ENCODE results near the gene KCTD10. TPM values are rescaled to one million over a fixed set of nuclear protein-coding genes. Genes with fewer than 3 reads are reported as not detected.
A peak's percentile ranks its signal among the peaks of the same experiment; 100 is the strongest.

Gene KCTD10
- total and polyA plus RNA-seq, 9 of the 15 experiments (the other 6 are each of a cell fraction or from before 2014, with no cell fraction given) = 1.9 to 37.5 (median 15.7) TPM

GRCh38 chr12:109464642-109465351 lies 12.3 kb downstream of the KCTD10 start:
- no peak overlapping the region for H3K9ac ChIP-seq (ENCODE audit: insufficient read depth in 1 of 2, low read depth in 2 of 2, low read length in 2 of 2)
- BruUV-seq (replicated peaks) = no TSS peak
- no peak overlapping the region for H3K27ac ChIP-seq (ENCODE audit: extremely low read depth, low read depth, low read length)
- H3K36me3 ChIP-seq (ENCODE audit: control insufficient read depth, insufficient read depth, low read length) = peaks cover 47% of the 10 kb centered on the region; the same call in 2 of the 3 replicates
- H4K20me1 ChIP-seq (replicated peaks; ENCODE audit: control insufficient read depth, insufficient read depth, low read length) = peaks cover 18% of the 10 kb centered on the region; the same call in 1 of the 2 replicates
- FAIRE-seq (no peak), ATAC-seq (no peak), DNase-seq (ENCODE audit: extremely low read depth in 1 of 4, low spot score in 3 of 4) (no peak)
- H3K4me3 ChIP-seq = no peak overlapping the region
- ChIA-PET CTCF (ENCODE audit: low intra/inter-chr PET ratio) (no interaction called here), POLR2A (interaction anchor here (1.0 to 2.4 kb wide), 3 partner anchors 9 to 14 kb away, joined by 3 to 9 read pairs (median 5); partner anchors contain the start of genes KCTD10 and UBE3B)
- peaks cover 50% of the 10 kb centered on the region for H3K79me2 ChIP-seq (ENCODE audit: control insufficient read depth, insufficient read depth, low read length)
- no peak overlapping the region for H2AFZ ChIP-seq (ENCODE audit: low read depth, low read length)
- TF ChIP-seq ZNF316 (IDR thresholded peaks at IDR 0.05) (peak; percentile 19; the same call in 1 of the 2 replicates), ATF7 (IDR thresholded peaks at IDR 0.05) (no peak)
- peaks cover 40 to 44% of the 10 kb centered on the region in 2 experiments for H3K4me1 ChIP-seq (replicated peaks in 1 of 2; ENCODE audit: control insufficient read depth in 2 of 2, insufficient read depth in 2 of 2, low read length in 2 of 2)
- H3K4me2 ChIP-seq (ENCODE audit: insufficient read depth, low read length) = no peak overlapping the region
- no peaks in the 10 kb centered on the region for H3K9me1 ChIP-seq (ENCODE audit: control insufficient read depth, insufficient read depth, low read length)
- WGBS (ENCODE audit: insufficient coverage, low coverage, missing lambda C conversion rate) = 86% methylated on average over 14 of the region's 14 CpGs
- H3K27me3 ChIP-seq (ENCODE audit: control insufficient read depth in 2 of 2, insufficient read depth in 2 of 2, low read length in 2 of 2) = no peaks in the 10 kb centered on the region
- in situ Hi-C loops (cut with MboI) (no loop called here), intact Hi-C loops (cut with micrococcal nuclease) (no loop called here)
- H3K9me3 ChIP-seq (replicated peaks; ENCODE audit: control insufficient read depth, insufficient read depth, low read depth, low read length) = no peaks in the 10 kb centered on the region

- TF ChIP-seq CAMTA2 (CRISPR knock-in tag; conservative IDR thresholded peaks at IDR 0.05) = no peak
- TF ChIP-seq ARNT (IDR thresholded peaks at IDR 0.05) = no peak
- TF ChIP-seq, protein P1, sequence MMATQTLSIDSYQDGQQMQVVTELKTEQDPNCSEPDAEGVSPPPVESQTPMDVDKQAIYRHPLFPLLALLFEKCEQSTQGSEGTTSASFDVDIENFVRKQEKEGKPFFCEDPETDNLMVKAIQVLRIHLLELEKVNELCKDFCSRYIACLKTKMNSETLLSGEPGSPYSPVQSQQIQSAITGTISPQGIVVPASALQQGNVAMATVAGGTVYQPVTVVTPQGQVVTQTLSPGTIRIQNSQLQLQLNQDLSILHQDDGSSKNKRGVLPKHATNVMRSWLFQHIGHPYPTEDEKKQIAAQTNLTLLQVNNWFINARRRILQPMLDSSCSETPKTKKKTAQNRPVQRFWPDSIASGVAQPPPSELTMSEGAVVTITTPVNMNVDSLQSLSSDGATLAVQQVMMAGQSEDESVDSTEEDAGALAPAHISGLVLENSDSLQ (IDR thresholded peaks at IDR 0.05) = no peak
- TF ChIP-seq KDM1A (IDR thresholded peaks at IDR 0.05) = no peak
- TF ChIP-seq ZNF280B (CRISPR knock-in tag; IDR thresholded peaks at IDR 0.05) = no peak
- no peak for TF ChIP-seq SMARCC2 (IDR thresholded peaks at IDR 0.05; ENCODE audit: low read depth)
- TF ChIP-seq NR0B1 (IDR thresholded peaks at IDR 0.05; ENCODE audit: partially characterized antibody) = no peak
- TF ChIP-seq ZBED1 (IDR thresholded peaks at IDR 0.05) = no peak
- TF ChIP-seq HEY1 (CRISPR knock-in tag; IDR thresholded peaks at IDR 0.05; ENCODE audit: borderline replicate concordance) = no peak
- WGBS (ENCODE audit: insufficient coverage, low coverage, missing lambda C conversion rate) = 56% methylated on average over 3 of the region's 5 CpGs
- peaks cover 44% of the 10 kb centered on the region; the same call in 2 of the 3 replicates for H3K36me3 ChIP-seq (ENCODE audit: control insufficient read depth, insufficient read depth, low read length)
- no TSS peak for BruUV-seq (replicated peaks)
- in situ Hi-C loops (cut with MboI) (no loop called here), intact Hi-C loops (cut with micrococcal nuclease) (no loop called here)
- H3K9ac ChIP-seq (ENCODE audit: insufficient read depth in 1 of 2, low read depth in 2 of 2, low read length in 2 of 2) = peak overlapping the region in 1 of 2 experiments; percentile 63; a peak in 1 of 4 replicates
- H3K79me2 ChIP-seq (ENCODE audit: control insufficient read depth, insufficient read depth, low read length) = peaks cover 55% of the 10 kb centered on the region
- peaks cover 14% of the 10 kb centered on the region; the same call in 1 of the 2 replicates for H4K20me1 ChIP-seq (replicated peaks; ENCODE audit: control insufficient read depth, insufficient read depth, low read length)
- ATAC-seq (no peak), DNase-seq (ENCODE audit: extremely low read depth in 1 of 4, low spot score in 3 of 4) (no peak), FAIRE-seq (no peak)
- CTCF ChIA-PET (ENCODE audit: low intra/inter-chr PET ratio) = no interaction called here
- no peaks in the 10 kb centered on the region for H3K9me3 ChIP-seq (replicated peaks; ENCODE audit: control insufficient read depth, insufficient read depth, low read depth, low read length)
- POLR2A ChIA-PET = interaction anchor here (0.8 to 2.4 kb wide), 3 partner anchors 10 to 28 kb away, joined by 3 to 9 read pairs (median 4); no protein-coding TSS in a partner anchor
- H3K27me3 ChIP-seq (ENCODE audit: control insufficient read depth in 2 of 2, insufficient read depth in 2 of 2, low read length in 2 of 2) = no peaks in the 10 kb centered on the region
- H3K4me3 ChIP-seq = no peak overlapping the region
- no peaks in the 10 kb centered on the region for H3K9me1 ChIP-seq (ENCODE audit: control insufficient read depth, insufficient read depth, low read length)
- no peak overlapping the region for H2AFZ ChIP-seq (ENCODE audit: low read depth, low read length)
- no peak overlapping the region for H3K27ac ChIP-seq (ENCODE audit: extremely low read depth, low read depth, low read length)
- H3K4me1 ChIP-seq (replicated peaks in 1 of 2; ENCODE audit: control insufficient read depth in 2 of 2, insufficient read depth in 2 of 2, low read length in 2 of 2) = peaks cover 38 to 40% of the 10 kb centered on the region in 2 experiments
- no peak overlapping the region for H3K4me2 ChIP-seq (ENCODE audit: insufficient read depth, low read length)
Observed at GRCh38 chr12:109463756-109464155, 13.3 kb downstream of the KCTD10 start.
